GM12878 (cell line): ENCODE data around the gene FSHR. TPM values are rescaled to one million over a fixed set of nuclear protein-coding genes. Genes with fewer than 3 reads are reported as not detected.
A peak's percentile ranks its signal among the peaks of the same experiment; 100 is the strongest.

ENCODE experiments used
- ATAC-seq: fragments of 200-7000 bp; cut with Tn5 transposase; 3 replicates; pipeline ENCODE4 v1.9.1; 2020; ENCODE audit warnings: mild to moderate bottlenecking, moderate library complexity
- BruUV-seq: library from RNA; stranded (reverse); fragments of 400-500 nt; replicated peaks from 2 replicates; lab custom pipeline; 2021; lab: Mats Ljungman, UMichigan
- CTCF ChIA-PET: fragments of 300-600 bp; sonication (Branson Sonifier 250); formaldehyde crosslinking; extraction: SDS; loops from one replicate; lab custom pipeline; 2021; ENCODE audit warnings: inconsistent platforms; lab: Yijun Ruan, JAX
- POLR2A ChIA-PET: fragments of 350-600 bp; formaldehyde crosslinking; extraction: SDS; loops from one replicate; lab custom pipeline; 2021; ENCODE audit warnings: inconsistent platforms; lab: Charles Lee
- RAD21 ChIA-PET: fragments of 300-600 bp; sonication (Branson Sonifier 250); formaldehyde crosslinking; loops from one replicate; lab custom pipeline; 2023; ENCODE audit warnings: antibody characterized with exemption; ENCODE audit not compliant: unreplicated experiment; lab: Charles Lee
- SMC1A ChIA-PET: fragments of 300-600 bp; sonication (Branson Sonifier 250); formaldehyde crosslinking; loops from one replicate; lab custom pipeline; 2023; ENCODE audit not compliant: unreplicated experiment, uncharacterized antibody; lab: Charles Lee
- DNase-seq: peaks from one replicate; pipeline ENCODE4 v3.0.0-alpha.2; 2011; ENCODE audit warnings: low read depth, low spot score
- FAIRE-seq: peaks from 3 replicates; lab custom pipeline; 2011; peaks lifted over from hg19 to GRCh38; lab: Jason Lieb, UNC
- H2AFZ ChIP-seq: 2 replicates; pipeline ENCODE4 v1.6.0; 2011; ENCODE audit warnings: low read depth, low read length, control low read depth; ENCODE audit not compliant: control insufficient read depth
- H3K27ac ChIP-seq: 2 replicates; pipeline ENCODE4 v1.5.1; 2011; ENCODE audit warnings: control low read depth; ENCODE audit not compliant: control insufficient read depth, insufficient read depth
- H3K27me3 ChIP-seq, 2 experiments: replicated peaks in 1 of 2; 2 replicates each; pipeline versions ENCODE4 v1.6.0 to v1.6.1; 2011; ENCODE audit warnings: low read length in 1 of 2; ENCODE audit not compliant: control insufficient read depth in 2 of 2, insufficient read depth in 2 of 2
- H3K36me3 ChIP-seq, 2 experiments: 2 replicates each; pipeline ENCODE4 v1.5.1; 2011; ENCODE audit warnings: low read length in 1 of 2; ENCODE audit not compliant: control insufficient read depth in 2 of 2, insufficient read depth in 2 of 2
- H3K4me1 ChIP-seq: 2 replicates; pipeline ENCODE4 v1.6.1; 2011; ENCODE audit warnings: mild to moderate bottlenecking, low read length, moderate library complexity, mixed read lengths; ENCODE audit not compliant: control insufficient read depth, insufficient read depth
- H3K4me2 ChIP-seq: 2 replicates; pipeline ENCODE4 v1.6.0; 2011; ENCODE audit warnings: control low read depth; ENCODE audit not compliant: control insufficient read depth, insufficient read depth
- H3K4me3 ChIP-seq: fragments of 200-600 bp; sonication (generic); 2 replicates; pipeline ENCODE4 v1.5.1; 2016
- H3K79me2 ChIP-seq: 2 replicates; pipeline ENCODE4 v1.6.0; 2011; ENCODE audit warnings: low read length; ENCODE audit not compliant: control insufficient read depth, insufficient read depth
- H3K9ac ChIP-seq: 2 replicates; pipeline ENCODE4 v1.8.0; 2011; ENCODE audit warnings: low read length, control low read depth, mixed read lengths; ENCODE audit not compliant: control insufficient read depth, insufficient read depth
- H3K9me3 ChIP-seq: replicated peaks from 3 replicates; pipeline ENCODE4 v1.5.1; 2011; ENCODE audit warnings: mild to moderate bottlenecking, low read length; ENCODE audit not compliant: control insufficient read depth, insufficient read depth
- H4K20me1 ChIP-seq: 2 replicates; pipeline ENCODE4 v1.6.0; 2011; ENCODE audit not compliant: control insufficient read depth, insufficient read depth
- ATF7 ChIP-seq: fragments of 450-650 bp; IDR thresholded peaks from 2 replicates; pipeline ENCODE4 v1.6.1; 2016; ENCODE audit warnings: low read depth, mild to moderate bottlenecking
- CBFB ChIP-seq: IDR thresholded peaks from 2 replicates; pipeline ENCODE4 v1.6.1; 2016; ENCODE audit warnings: antibody characterized with exemption, low read depth
- CREB1 ChIP-seq: IDR thresholded peaks from 2 replicates; pipeline ENCODE4 v1.6.1; 2012; ENCODE audit warnings: low read depth, mild to moderate bottlenecking, inconsistent platforms
- EP300 ChIP-seq, 2 experiments: fragments of 150-350 bp in 1 of 2; IDR thresholded peaks; 2 replicates each; pipeline ENCODE4 v1.6.1; 2011 to 2012; ENCODE audit warnings: low read depth in 2 of 2, low read length in 2 of 2, borderline replicate concordance in 1 of 2, improper control_type of control experiment in 1 of 2, inconsistent platforms in 1 of 2; ENCODE audit not compliant: control insufficient read depth in 1 of 2
- HDGF ChIP-seq: fragments of 450-650 bp; IDR thresholded peaks from 2 replicates; pipeline ENCODE4 v1.6.1; 2016; ENCODE audit warnings: antibody characterized with exemption
- IKZF1 ChIP-seq: fragments of 450-650 bp; conservative IDR thresholded peaks from 2 replicates; pipeline ENCODE4 v1.6.1; 2017; ENCODE audit warnings: antibody characterized with exemption, mild to moderate bottlenecking
- IKZF2 ChIP-seq, 2 experiments: fragments of 450-650 bp; IDR thresholded peaks; 2 replicates each; pipeline ENCODE4 v1.6.1; 2017; ENCODE audit warnings: mild to moderate bottlenecking in 2 of 2, moderate library complexity in 2 of 2
- KDM1A ChIP-seq: fragments of 200-600 bp; sonication (generic); IDR thresholded peaks from 2 replicates; pipeline ENCODE4 v1.6.1; 2016; ENCODE audit warnings: borderline replicate concordance
- MTA2 ChIP-seq: fragments of 450-650 bp; IDR thresholded peaks from 2 replicates; pipeline ENCODE4 v1.6.1; 2016; ENCODE audit warnings: low read depth, mild to moderate bottlenecking, moderate library complexity
- RELA ChIP-seq: fragments of 450-650 bp; IDR thresholded peaks from 2 replicates; pipeline ENCODE4 v1.8.0; 2014; ENCODE audit warnings: borderline replicate concordance; ENCODE audit not compliant: partially characterized antibody
- SPI1 ChIP-seq: IDR thresholded peaks from 2 replicates; pipeline ENCODE4 v1.6.1; 2011; ENCODE audit warnings: low read depth, mild to moderate bottlenecking, low read length, moderate library complexity, borderline replicate concordance; ENCODE audit not compliant: insufficient read depth
- SUZ12 ChIP-seq: fragments of 200-600 bp; sonication (generic); IDR thresholded peaks from one replicate; pipeline ENCODE4 v1.6.1; 2018; ENCODE audit warnings: antibody characterized with exemption, mild to moderate bottlenecking; ENCODE audit not compliant: unreplicated experiment
- TCF3 ChIP-seq: IDR thresholded peaks from 2 replicates; pipeline ENCODE4 v1.6.1; 2012; ENCODE audit warnings: low read depth, mild to moderate bottlenecking, low read length, borderline replicate concordance; ENCODE audit not compliant: insufficient read depth
- ZNF217 ChIP-seq: fragments of 450-650 bp; IDR thresholded peaks from 2 replicates; pipeline ENCODE4 v1.6.1; 2017; ENCODE audit warnings: antibody characterized with exemption, mild to moderate bottlenecking
- ZZZ3 ChIP-seq: IDR thresholded peaks from 2 replicates; pipeline ENCODE4 v1.6.1; 2011; ENCODE audit warnings: low read depth; ENCODE audit not compliant: control insufficient read depth, insufficient read length
- WGBS: methylation state at CpG from one replicate; pipeline ENCODE4 v1.1.6; 2016; ENCODE audit warnings: low lambda C conversion rate; ENCODE audit not compliant: insufficient replicate concordance, insufficient coverage; ENCODE audit errors: missing lambda C conversion rate; 5-methylcytosine and 5-hydroxymethylcytosine counted together
- in situ Hi-C: fragments of 300-500 bp; cut with MboI; formaldehyde crosslinking; loops from 9 replicates; pipeline ENCODE4 v1.14.3; 2018; ENCODE audit warnings: mixed read lengths
- intact Hi-C: fragments of 100-400 bp; cut with micrococcal nuclease; formaldehyde crosslinking; loops from one replicate; pipeline ENCODE4 v1.14.2; 2022; ENCODE audit not compliant: unreplicated experiment
- polyA plus RNA-seq, 11 experiments: library from polyadenylated mRNA; depleted of rRNA in 4 of 11; unstranded in 6 of 11; stranded (reverse) in 5 of 11; fragments of >200 nt; fragmentation: Nextera tagmentation in 4 of 11; fragmentation: Illumina TruSeq in 1 of 11; extraction: Ambion mirVana in 4 of 11; extraction: Trizol in 1 of 11; gene quantifications; 1 replicate in 1 of 11; 2 replicates in 10 of 11; pipeline versions ENCODE4 v1.2.1 to v1.2.3, GENCODE V29; 2011 to 2016; ENCODE audit warnings: inconsistent platforms in 2 of 11, missing spikeins in 2 of 11, low read depth in 1 of 11
- total RNA-seq, 4 experiments: library from RNA; depleted of rRNA in 3 of 4; stranded (reverse); fragments of >200 nt in 3 of 4; fragmentation: Illumina TruSeq in 1 of 4; extraction: Trizol in 1 of 4; gene quantifications; 2 replicates each; pipeline versions ENCODE4 v1.2.1 to v1.2.3, GENCODE V29; 2013 to 2021
- TF ChIP-seq, protein P1 (sequence below): fragments of 450-650 bp; IDR thresholded peaks from 2 replicates; pipeline ENCODE4 v1.6.1; 2017; ENCODE audit warnings: antibody characterized with exemption, mild to moderate bottlenecking, moderate library complexity
- TF ChIP-seq, protein P2 (sequence below): fragments of 450-650 bp; IDR thresholded peaks from 2 replicates; pipeline ENCODE4 v1.6.1; 2016; ENCODE audit warnings: mild to moderate bottlenecking
- TF ChIP-seq, protein P3 (sequence below): fragments of 450-650 bp; IDR thresholded peaks from 2 replicates; pipeline ENCODE4 v1.6.1; 2017; ENCODE audit warnings: mild to moderate bottlenecking

The FSHR gene
- total and polyA plus RNA-seq, 10 of the 15 experiments (the other 5 are each of a cell fraction or from before 2014, with no cell fraction given), result not detected

DNA sequence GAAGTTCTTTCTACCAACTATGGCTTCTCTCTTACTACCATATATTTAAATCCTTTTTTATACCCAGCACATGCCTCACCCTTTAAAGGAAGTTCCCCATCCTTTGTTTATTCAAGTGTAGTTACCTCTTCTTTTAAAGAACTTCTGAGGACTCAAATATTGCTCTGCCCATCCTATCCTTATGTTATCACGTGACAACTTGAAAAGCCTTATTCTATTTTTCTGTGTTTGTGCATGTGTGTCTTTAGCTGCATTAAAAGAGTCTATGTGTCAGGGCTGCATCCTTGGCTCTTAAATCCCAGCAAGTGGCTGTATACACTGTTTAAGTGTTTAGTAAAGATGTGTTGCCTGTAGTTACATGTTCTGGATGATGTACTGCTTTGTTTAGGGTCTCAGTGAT, 22.5 kb downstream of the FSHR start (continued):
- TF ChIP-seq, protein P1, sequence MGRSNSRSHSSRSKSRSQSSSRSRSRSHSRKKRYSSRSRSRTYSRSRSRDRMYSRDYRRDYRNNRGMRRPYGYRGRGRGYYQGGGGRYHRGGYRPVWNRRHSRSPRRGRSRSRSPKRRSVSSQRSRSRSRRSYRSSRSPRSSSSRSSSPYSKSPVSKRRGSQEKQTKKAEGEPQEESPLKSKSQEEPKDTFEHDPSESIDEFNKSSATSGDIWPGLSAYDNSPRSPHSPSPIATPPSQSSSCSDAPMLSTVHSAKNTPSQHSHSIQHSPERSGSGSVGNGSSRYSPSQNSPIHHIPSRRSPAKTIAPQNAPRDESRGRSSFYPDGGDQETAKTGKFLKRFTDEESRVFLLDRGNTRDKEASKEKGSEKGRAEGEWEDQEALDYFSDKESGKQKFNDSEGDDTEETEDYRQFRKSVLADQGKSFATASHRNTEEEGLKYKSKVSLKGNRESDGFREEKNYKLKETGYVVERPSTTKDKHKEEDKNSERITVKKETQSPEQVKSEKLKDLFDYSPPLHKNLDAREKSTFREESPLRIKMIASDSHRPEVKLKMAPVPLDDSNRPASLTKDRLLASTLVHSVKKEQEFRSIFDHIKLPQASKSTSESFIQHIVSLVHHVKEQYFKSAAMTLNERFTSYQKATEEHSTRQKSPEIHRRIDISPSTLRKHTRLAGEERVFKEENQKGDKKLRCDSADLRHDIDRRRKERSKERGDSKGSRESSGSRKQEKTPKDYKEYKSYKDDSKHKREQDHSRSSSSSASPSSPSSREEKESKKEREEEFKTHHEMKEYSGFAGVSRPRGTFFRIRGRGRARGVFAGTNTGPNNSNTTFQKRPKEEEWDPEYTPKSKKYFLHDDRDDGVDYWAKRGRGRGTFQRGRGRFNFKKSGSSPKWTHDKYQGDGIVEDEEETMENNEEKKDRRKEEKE, result no peak
- no peak for TF ChIP-seq CREB1
- no peak for TF ChIP-seq ZNF217
- no peak for TF ChIP-seq HDGF
- no peak for TF ChIP-seq KDM1A

DNA sequence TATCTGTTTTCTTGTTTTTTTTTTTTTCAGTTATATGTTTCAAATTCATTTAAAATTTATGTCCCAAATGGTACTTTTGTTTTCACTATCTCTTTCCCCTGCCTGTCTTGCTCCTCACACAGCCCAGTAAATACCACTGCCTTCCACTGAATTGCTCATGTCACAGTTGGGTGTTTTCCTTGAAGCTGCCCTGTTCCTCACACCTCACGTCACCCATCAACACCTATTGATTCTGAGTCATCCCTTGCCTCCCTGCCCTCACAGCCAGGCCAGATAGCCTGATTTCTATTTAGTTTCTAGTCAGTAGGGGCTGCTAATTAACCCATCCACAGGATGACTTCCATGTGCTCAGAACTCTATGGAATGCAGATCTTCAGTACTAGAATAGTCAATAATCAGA, 25.3 kb downstream of the FSHR start:
- TF ChIP-seq IKZF2 (IDR thresholded peaks at IDR 0.05) (peak; percentile 46 to 62; a peak in 3 of 4 replicates), IKZF1 (0 out of 2 replicates have a peak, but pooled peaks have one; percentile 30), EP300 (IDR thresholded peaks at IDR 0.05; ENCODE audit: borderline replicate concordance in 1 of 2, control insufficient read depth in 1 of 2, low read depth in 2 of 2, low read length in 2 of 2) (peak; percentile 13 to 55; a peak in 2 of 4 replicates), ZZZ3 (no peak), SPI1 (no peak), CBFB (no peak), MTA2 (peak; percentile 65), RELA (no peak), TCF3 (no peak), SUZ12 (no peak), ATF7 (peak; percentile 60; the same call in 1 of the 2 replicates)
- TF ChIP-seq, protein P2, sequence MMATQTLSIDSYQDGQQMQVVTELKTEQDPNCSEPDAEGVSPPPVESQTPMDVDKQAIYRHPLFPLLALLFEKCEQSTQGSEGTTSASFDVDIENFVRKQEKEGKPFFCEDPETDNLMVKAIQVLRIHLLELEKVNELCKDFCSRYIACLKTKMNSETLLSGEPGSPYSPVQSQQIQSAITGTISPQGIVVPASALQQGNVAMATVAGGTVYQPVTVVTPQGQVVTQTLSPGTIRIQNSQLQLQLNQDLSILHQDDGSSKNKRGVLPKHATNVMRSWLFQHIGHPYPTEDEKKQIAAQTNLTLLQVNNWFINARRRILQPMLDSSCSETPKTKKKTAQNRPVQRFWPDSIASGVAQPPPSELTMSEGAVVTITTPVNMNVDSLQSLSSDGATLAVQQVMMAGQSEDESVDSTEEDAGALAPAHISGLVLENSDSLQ, result 0 out of 2 replicates have a peak, but pooled peaks have one; percentile 22
- TF ChIP-seq, protein P3, sequence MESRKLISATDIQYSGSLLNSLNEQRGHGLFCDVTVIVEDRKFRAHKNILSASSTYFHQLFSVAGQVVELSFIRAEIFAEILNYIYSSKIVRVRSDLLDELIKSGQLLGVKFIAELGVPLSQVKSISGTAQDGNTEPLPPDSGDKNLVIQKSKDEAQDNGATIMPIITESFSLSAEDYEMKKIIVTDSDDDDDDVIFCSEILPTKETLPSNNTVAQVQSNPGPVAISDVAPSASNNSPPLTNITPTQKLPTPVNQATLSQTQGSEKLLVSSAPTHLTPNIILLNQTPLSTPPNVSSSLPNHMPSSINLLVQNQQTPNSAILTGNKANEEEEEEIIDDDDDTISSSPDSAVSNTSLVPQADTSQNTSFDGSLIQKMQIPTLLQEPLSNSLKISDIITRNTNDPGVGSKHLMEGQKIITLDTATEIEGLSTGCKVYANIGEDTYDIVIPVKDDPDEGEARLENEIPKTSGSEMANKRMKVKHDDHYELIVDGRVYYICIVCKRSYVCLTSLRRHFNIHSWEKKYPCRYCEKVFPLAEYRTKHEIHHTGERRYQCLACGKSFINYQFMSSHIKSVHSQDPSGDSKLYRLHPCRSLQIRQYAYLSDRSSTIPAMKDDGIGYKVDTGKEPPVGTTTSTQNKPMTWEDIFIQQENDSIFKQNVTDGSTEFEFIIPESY, result no peak
- no peak overlapping the region for H3K4me2 ChIP-seq
- no TSS peak for BruUV-seq
- ChIA-PET CTCF (interaction anchor here (0.9 kb wide), 1 partner anchor 13 kb away, joined by 3 read pairs; no protein-coding TSS in a partner anchor), POLR2A (no interaction called here), RAD21 (interaction anchor here (0.6 kb wide), 1 partner anchor 985 kb away, joined by 3 read pairs; no protein-coding TSS in a partner anchor), SMC1A (no interaction called here)
- no peak overlapping the region for H3K27ac ChIP-seq
- no peaks in the 10 kb centered on the region for H4K20me1 ChIP-seq
- H3K27me3 ChIP-seq, result no peaks in the 10 kb centered on the region
- no peak overlapping the region for H3K9ac ChIP-seq
- H3K4me1 ChIP-seq, result no peaks in the 10 kb centered on the region
- in situ Hi-C loops (no loop called here), intact Hi-C loops (no loop called here)
- FAIRE-seq, result no peak
- ATAC-seq, result peak; percentile 97
- no peaks in the 10 kb centered on the region for H3K36me3 ChIP-seq
- DNase-seq, result peak; percentile 4
- 0% methylated on average over 1 of the region's 1 CpG for WGBS
- no peak overlapping the region for H3K4me3 ChIP-seq
- H3K79me2 ChIP-seq, result no peaks in the 10 kb centered on the region
- no peak overlapping the region for H2AFZ ChIP-seq
- H3K9me3 ChIP-seq, result no peaks in the 10 kb centered on the region
